AG04450 (cell line): ENCODE measurements around the gene REEP5. TPM values are rescaled to one million over a fixed set of nuclear protein-coding genes. Genes with fewer than 3 reads are reported as not detected.
"Not testable (repeated sequence)": the region's sequence is repeated elsewhere in the genome, so short reads cannot be mapped to it uniquely, and the experiment has no call there.

Source experiments
- CTCF ChIA-PET: fragments of 300-600, 350-600 bp; formaldehyde crosslinking; extraction: SDS; loops from one replicate; lab custom pipeline; 2022; ENCODE audit warnings: antibody characterized with exemption, inconsistent platforms; lab: Charles Lee
- POLR2A ChIA-PET: fragments of 350-600 bp; formaldehyde crosslinking; extraction: SDS; loops from one replicate; lab custom pipeline; 2021; ENCODE audit warnings: antibody characterized with exemption, inconsistent platforms; lab: Yijun Ruan, JAX
- DNase-seq: peaks from one replicate; pipeline ENCODE4 v3.0.0-alpha.2; 2011; ENCODE audit warnings: low read depth, low spot score
- H3K27ac ChIP-seq: one replicate; pipeline ENCODE4 v1.5.1; 2012; ENCODE audit warnings: low read depth, low read length, control low read depth
- H3K27me3 ChIP-seq: one replicate; pipeline ENCODE4 v1.6.0; 2012; ENCODE audit warnings: low read length; ENCODE audit not compliant: control insufficient read depth, insufficient read depth
- H3K4me3 ChIP-seq: 2 replicates; pipeline ENCODE4 v1.5.1; 2011; ENCODE audit warnings: mild to moderate bottlenecking, low read depth, low read length, control low read depth
- H3K9me3 ChIP-seq: 2 replicates; pipeline ENCODE4 v1.5.1; 2012; ENCODE audit warnings: low read length; ENCODE audit not compliant: control insufficient read depth, insufficient read depth
- polyA plus RNA-seq: library from polyadenylated mRNA; depleted of rRNA; stranded (reverse); fragments of >200 nt; gene quantifications from 2 replicates; pipeline ENCODE4 v1.2.3, GENCODE V29; 2011
- TF ChIP-seq, protein P1 (sequence below): IDR thresholded peaks from 2 replicates; pipeline ENCODE4 v1.5.1; 2011; ENCODE audit warnings: low read depth, low read length, control low read depth, inconsistent platforms

REEP5 gene
- polyA plus RNA-seq, 1 experiment = 163 TPM

DNA sequence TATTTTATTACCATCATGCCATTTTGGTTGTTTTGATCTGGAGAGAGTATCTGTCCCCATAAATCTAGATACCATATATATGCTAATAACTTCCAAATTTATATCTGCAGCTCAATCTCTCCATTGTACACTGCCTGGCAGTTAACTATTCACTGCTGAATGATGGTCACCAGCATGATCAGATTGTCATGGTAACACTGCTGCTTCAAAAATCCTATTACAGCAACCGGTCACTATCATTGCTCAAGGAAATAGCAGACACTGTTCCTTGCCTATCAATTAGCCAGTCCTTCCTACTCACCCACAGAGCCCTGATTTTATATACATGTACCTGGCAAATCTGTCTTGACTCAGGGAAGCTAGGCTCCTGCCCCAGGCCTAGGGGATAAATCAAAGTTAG is 11.5 kb downstream of the REEP5 start:
- TF ChIP-seq, protein P1, sequence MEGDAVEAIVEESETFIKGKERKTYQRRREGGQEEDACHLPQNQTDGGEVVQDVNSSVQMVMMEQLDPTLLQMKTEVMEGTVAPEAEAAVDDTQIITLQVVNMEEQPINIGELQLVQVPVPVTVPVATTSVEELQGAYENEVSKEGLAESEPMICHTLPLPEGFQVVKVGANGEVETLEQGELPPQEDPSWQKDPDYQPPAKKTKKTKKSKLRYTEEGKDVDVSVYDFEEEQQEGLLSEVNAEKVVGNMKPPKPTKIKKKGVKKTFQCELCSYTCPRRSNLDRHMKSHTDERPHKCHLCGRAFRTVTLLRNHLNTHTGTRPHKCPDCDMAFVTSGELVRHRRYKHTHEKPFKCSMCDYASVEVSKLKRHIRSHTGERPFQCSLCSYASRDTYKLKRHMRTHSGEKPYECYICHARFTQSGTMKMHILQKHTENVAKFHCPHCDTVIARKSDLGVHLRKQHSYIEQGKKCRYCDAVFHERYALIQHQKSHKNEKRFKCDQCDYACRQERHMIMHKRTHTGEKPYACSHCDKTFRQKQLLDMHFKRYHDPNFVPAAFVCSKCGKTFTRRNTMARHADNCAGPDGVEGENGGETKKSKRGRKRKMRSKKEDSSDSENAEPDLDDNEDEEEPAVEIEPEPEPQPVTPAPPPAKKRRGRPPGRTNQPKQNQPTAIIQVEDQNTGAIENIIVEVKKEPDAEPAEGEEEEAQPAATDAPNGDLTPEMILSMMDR = no peak
- Histone ChIP-seq H3K27me3 (no peaks in the 10 kb centered on the region), H3K27ac (no peak overlapping the region), H3K4me3 (no peak overlapping the region), H3K9me3 (no peaks in the 10 kb centered on the region)
- ChIA-PET POLR2A (no interaction called here), CTCF (interaction anchor here (0.6 to 3.0 kb wide), 3 partner anchors 11 to 86 kb away, joined by 4 to 9 read pairs (median 8); partner anchors contain the start of gene REEP5)
- DNase-seq = no peak

DNA sequence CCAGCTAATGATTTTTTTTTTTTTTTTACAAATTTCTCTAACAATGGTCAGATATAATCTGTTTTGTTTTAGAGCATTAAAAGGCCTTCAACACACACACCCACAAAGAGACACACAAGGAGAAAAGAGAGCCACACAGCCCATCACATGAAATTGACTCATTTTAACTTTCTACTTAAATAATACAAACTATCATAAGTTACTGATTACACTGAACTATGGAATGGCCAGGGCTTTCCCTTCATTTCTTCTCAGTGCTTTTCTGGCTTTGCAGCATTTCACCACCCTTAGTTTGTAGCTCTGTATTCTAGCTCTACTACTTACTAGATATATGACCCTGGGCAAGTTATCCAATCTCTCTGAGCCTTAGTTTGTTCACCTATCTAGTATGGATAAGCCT is 13.2 kb downstream of the REEP5 start:
- no peak for DNase-seq
- CTCF ChIA-PET = interaction anchor here (0.6 to 1.7 kb wide), 2 partner anchors 13 to 87 kb away, joined by 4 to 5 read pairs; partner anchors contain the start of gene REEP5
- POLR2A ChIA-PET = no interaction called here

DNA sequence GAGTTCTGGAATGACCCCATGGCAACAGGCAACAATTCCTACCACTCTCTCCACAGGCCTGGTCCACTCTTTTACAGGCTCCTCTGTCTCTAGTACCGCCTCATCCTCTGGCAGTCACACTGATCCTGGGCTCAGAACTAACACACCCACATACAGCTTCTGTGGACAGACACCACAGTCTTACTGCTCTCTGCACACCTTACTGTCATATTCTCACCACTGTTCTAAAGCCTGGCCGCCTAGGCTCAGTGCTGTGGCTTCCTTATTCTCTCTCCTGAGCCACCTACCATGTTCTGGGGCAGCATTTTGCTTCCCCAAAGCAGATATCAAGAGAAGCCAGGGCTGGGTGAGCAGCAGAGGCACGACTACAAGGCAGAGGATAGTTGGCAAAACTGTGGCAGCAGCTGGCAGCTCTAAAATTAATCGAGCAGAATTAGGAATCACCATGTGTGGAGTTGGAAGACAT is 14.8 kb downstream of the REEP5 start:
- H3K4me3 ChIP-seq = no peak overlapping the region
- H3K27me3 ChIP-seq = no peaks in the 10 kb centered on the region
- no peak for DNase-seq
- TF ChIP-seq, protein P1 = no peak
- POLR2A ChIA-PET = no interaction called here
- no peaks in the 10 kb centered on the region for H3K9me3 ChIP-seq
- CTCF ChIA-PET = no interaction called here
- no peak overlapping the region for H3K27ac ChIP-seq

More for the DNA sequence above, 13.2 kb downstream of the REEP5 start:
- TF ChIP-seq, protein P1 = no peak
- Histone ChIP-seq H3K9me3 (no peaks in the 10 kb centered on the region), H3K27ac (no peak overlapping the region), H3K27me3 (no peaks in the 10 kb centered on the region), H3K4me3 (no peak overlapping the region)

DNA sequence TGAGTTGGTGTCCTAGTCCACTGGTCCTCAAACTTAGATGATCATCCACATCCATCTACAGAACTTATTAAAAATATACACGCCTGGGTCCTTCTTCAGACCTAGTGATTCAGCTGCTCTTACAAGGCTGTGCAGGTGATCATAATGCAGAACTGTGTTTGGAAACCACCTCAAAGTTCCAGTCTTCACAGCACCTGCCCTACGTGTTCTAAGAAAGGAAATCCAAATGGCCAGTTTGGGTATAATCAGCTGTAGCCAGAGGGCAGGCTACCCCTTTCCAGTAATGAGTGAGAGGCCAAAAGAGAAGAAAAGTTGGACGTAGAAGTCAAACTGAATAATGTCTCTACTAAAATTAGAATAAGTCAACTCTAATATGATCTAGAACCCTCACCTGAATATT is 15.4 kb downstream of the REEP5 start:
- no peak overlapping the region for H3K4me3 ChIP-seq
- ChIA-PET POLR2A (no interaction called here), CTCF (no interaction called here)
- no peaks in the 10 kb centered on the region for H3K9me3 ChIP-seq
- DNase-seq = no peak
- H3K27me3 ChIP-seq = no peaks in the 10 kb centered on the region
- no peak overlapping the region for H3K27ac ChIP-seq
- TF ChIP-seq, protein P1 = no peak

DNA sequence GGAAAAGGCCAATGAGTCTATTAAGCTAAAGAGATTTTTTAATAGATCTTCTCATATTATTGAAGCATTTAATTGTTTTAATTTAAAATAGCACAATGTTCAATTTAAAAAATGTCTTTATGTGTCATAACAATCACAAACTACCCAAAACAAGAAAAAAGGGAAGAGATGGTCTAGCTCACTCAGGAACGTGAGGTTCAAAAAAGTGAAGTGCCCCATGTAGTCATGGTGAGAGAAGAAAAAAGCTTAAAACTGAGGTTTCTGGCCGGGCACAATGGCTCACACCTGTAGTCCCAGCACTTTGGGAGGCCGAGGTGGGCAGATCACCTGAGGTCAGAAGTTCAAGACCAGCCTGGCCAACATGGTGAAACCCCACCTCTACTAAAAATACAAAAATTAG is 17.0 kb downstream of the REEP5 start:
- H3K4me3 ChIP-seq, DNase-seq, H3K27ac ChIP-seq, H3K27me3 ChIP-seq, H3K9me3 ChIP-seq, POLR2A ChIA-PET: not testable (repeated sequence)
- CTCF ChIA-PET = interaction anchor here (0.5 to 1.1 kb wide), 2 partner anchors 72 to 354 kb away, joined by 4 to 5 read pairs; no protein-coding TSS in a partner anchor
